K562 (cell line): ENCODE data around the gene MYOC. TPM values are rescaled to one million over a fixed set of nuclear protein-coding genes. Genes with fewer than 3 reads are reported as not detected.
A peak's percentile ranks its signal among the peaks of the same experiment; 100 is the strongest.

Experiments used
- ATF7 ChIP-seq: fragments of 450-650 bp; IDR thresholded peaks from 2 replicates; pipeline ENCODE4 v1.7.1; 2014; ENCODE audit warnings: mild to moderate bottlenecking, moderate library complexity
- BACH1 ChIP-seq: fragments of 200-800 bp; sonication (Bioruptor generic); IDR thresholded peaks from 2 replicates; pipeline ENCODE4 v1.6.1; 2016; ENCODE audit warnings: missing genetic modification characterization, missing compliant biosample characterization
- BRCA1 ChIP-seq, 2 experiments: fragments of 450-650 bp in 1 of 2; sonication (generic) in 1 of 2; formaldehyde crosslinking in 1 of 2; IDR thresholded peaks; 2 replicates each; pipeline versions ENCODE4 v1.5.0 to v1.6.1; 2017 to 2020; ENCODE audit warnings: mild to moderate bottlenecking in 1 of 2, missing genetic modification reagents in 1 of 2
- C11orf30 ChIP-seq: fragments of 450-650 bp; IDR thresholded peaks from 2 replicates; pipeline ENCODE4 v1.6.1; 2016; ENCODE audit warnings: low read depth, mild to moderate bottlenecking
- CBFA2T3 ChIP-seq: fragments of 450-650 bp; IDR thresholded peaks from 2 replicates; pipeline ENCODE4 v1.6.1; 2017
- EGR1 ChIP-seq: fragments of 450-650 bp; conservative IDR thresholded peaks from 2 replicates; pipeline ENCODE4 v1.6.1; 2017; ENCODE audit warnings: mild to moderate bottlenecking
- ELF2 ChIP-seq: fragments of 250-450 bp; sonication (Bioruptor Pico); IDR thresholded peaks from 2 replicates; pipeline ENCODE4 v1.5.0; 2021; ENCODE audit warnings: mild to moderate bottlenecking
- FOXJ3 ChIP-seq: sonication (generic); formaldehyde crosslinking; IDR thresholded peaks from 2 replicates; pipeline ENCODE4 v1.4.0; 2020; ENCODE audit warnings: mild to moderate bottlenecking, missing genetic modification reagents
- HDAC2 ChIP-seq: fragments of 450-650 bp; IDR thresholded peaks from 2 replicates; pipeline ENCODE4 v1.6.1; 2016; ENCODE audit warnings: mild to moderate bottlenecking
- HLTF ChIP-seq: fragments of 450-650 bp; IDR thresholded peaks from 2 replicates; pipeline ENCODE4 v1.6.1; 2016
- KDM5B ChIP-seq: fragments of 200-600 bp; sonication (generic); IDR thresholded peaks from 2 replicates; pipeline ENCODE4 v1.6.1; 2012; ENCODE audit warnings: low read depth, mild to moderate bottlenecking, moderate library complexity, low read length, control low read depth, inconsistent platforms; ENCODE audit not compliant: insufficient replicate concordance
- MAFG ChIP-seq: fragments of 450-650 bp; conservative IDR thresholded peaks from 2 replicates; pipeline ENCODE4 v1.6.1; 2016; ENCODE audit warnings: missing genetic modification characterization, missing compliant biosample characterization
- MYC ChIP-seq, 2 experiments: fragments of 250-450 bp in 1 of 2; sonication (Bioruptor Pico) in 1 of 2; IDR thresholded peaks; 2 replicates each; pipeline versions ENCODE4 v1.5.1 to v1.6.1; 2012 to 2021; ENCODE audit warnings: low read depth in 2 of 2, borderline replicate concordance in 1 of 2, improper control_type of control experiment in 1 of 2, low read length in 1 of 2, mild to moderate bottlenecking in 1 of 2, moderate library complexity in 1 of 2
- MYNN ChIP-seq, 2 experiments: sonication (generic); formaldehyde crosslinking in 1 of 2; IDR thresholded peaks; 2 replicates each; pipeline versions ENCODE4 v1.5.0 to v1.6.1; 2016 to 2020; ENCODE audit warnings: antibody characterized with exemption in 1 of 2, missing genetic modification reagents in 1 of 2
- NBN ChIP-seq: fragments of 450-650 bp; IDR thresholded peaks from 2 replicates; pipeline ENCODE4 v1.6.1; 2016; ENCODE audit warnings: low read depth, mild to moderate bottlenecking
- NELFE ChIP-seq: IDR thresholded peaks from 2 replicates; pipeline ENCODE4 v1.6.1; 2011; ENCODE audit warnings: mild to moderate bottlenecking; ENCODE audit not compliant: insufficient read depth, insufficient read length
- NFIC ChIP-seq: fragments of 450-650 bp; IDR thresholded peaks from 2 replicates; pipeline ENCODE4 v1.6.1; 2017; ENCODE audit warnings: mild to moderate bottlenecking, inconsistent platforms
- NUFIP1 ChIP-seq: fragments of 450-650 bp; IDR thresholded peaks from 2 replicates; pipeline ENCODE4 v1.6.1; 2018; ENCODE audit not compliant: partially characterized antibody
- PCBP2 ChIP-seq: fragments of 200-400 bp; formaldehyde crosslinking; IDR thresholded peaks from 2 replicates; pipeline ENCODE4 v1.6.1; 2018; ENCODE audit warnings: low read length, low read depth, mild to moderate bottlenecking, moderate library complexity; ENCODE audit not compliant: poor library complexity, severe bottlenecking
- POLR2H ChIP-seq: IDR thresholded peaks from 2 replicates; pipeline ENCODE4 v1.6.1; 2016; ENCODE audit warnings: missing genetic modification characterization, low read depth, mild to moderate bottlenecking, control low read depth, missing compliant biosample characterization, moderate library complexity
- PPARD ChIP-seq: fragments of 250-450 bp; sonication (Bioruptor Pico); IDR thresholded peaks from 2 replicates; pipeline ENCODE4 v1.8.0; 2022; ENCODE audit warnings: inconsistent platforms, mild to moderate bottlenecking, moderate library complexity
- RBM34 ChIP-seq: fragments of 200-400 bp; formaldehyde crosslinking; IDR thresholded peaks from 2 replicates; pipeline ENCODE4 v1.6.1; 2018; ENCODE audit warnings: low read length, borderline replicate concordance; ENCODE audit not compliant: insufficient read depth
- SAP30 ChIP-seq: fragments of 200-600 bp; sonication (generic); IDR thresholded peaks from 2 replicates; pipeline ENCODE4 v1.6.1; 2012; ENCODE audit warnings: borderline replicate concordance, low read depth, mild to moderate bottlenecking, moderate library complexity, low read length, control low read depth, inconsistent platforms; ENCODE audit not compliant: insufficient read depth, poor library complexity, severe bottlenecking
- SIN3A ChIP-seq, 2 experiments: fragments of 150-350 bp in 1 of 2; IDR thresholded peaks; 2 replicates each; pipeline ENCODE4 v1.6.1; 2011 to 2016; ENCODE audit warnings: borderline replicate concordance in 2 of 2, low read depth in 2 of 2, low read length in 2 of 2, mild to moderate bottlenecking in 2 of 2, moderate library complexity in 2 of 2; ENCODE audit not compliant: control insufficient read depth in 1 of 2
- SMARCB1 ChIP-seq: IDR thresholded peaks from 2 replicates; pipeline ENCODE4 v1.6.1; 2011; ENCODE audit warnings: improper control_type of control experiment, low read depth; ENCODE audit not compliant: insufficient read length
- SMC3 ChIP-seq: conservative IDR thresholded peaks from 2 replicates; pipeline ENCODE4 v1.6.1; 2011; ENCODE audit warnings: low read depth, low read length, improper control_type of control experiment; ENCODE audit not compliant: insufficient read depth
- TAF7 ChIP-seq: fragments of 450-650 bp; IDR thresholded peaks from 2 replicates; pipeline ENCODE4 v1.6.1; 2016; ENCODE audit warnings: missing genetic modification characterization, missing compliant biosample characterization
- TEAD1 ChIP-seq, 2 experiments: fragments of 450-650 bp in 1 of 2; sonication (generic) in 1 of 2; formaldehyde crosslinking; IDR thresholded peaks; 2 replicates each; pipeline versions ENCODE4 v1.4.0 to v1.8.0; 2020 to 2022; ENCODE audit warnings: mild to moderate bottlenecking in 2 of 2, missing genetic modification reagents in 1 of 2
- ZFP1 ChIP-seq: fragments of 450-650 bp; formaldehyde crosslinking; IDR thresholded peaks from 2 replicates; pipeline ENCODE4 v1.4.0; 2020; ENCODE audit warnings: mild to moderate bottlenecking, mixed read lengths
- ZNF316 ChIP-seq: fragments of 450-650 bp; IDR thresholded peaks from 2 replicates; pipeline ENCODE4 v1.6.1; 2016
- ZNF699 ChIP-seq: fragments of 250-450 bp; sonication (Bioruptor Pico); IDR thresholded peaks from 2 replicates; pipeline ENCODE4 v1.8.0; 2021; ENCODE audit warnings: mild to moderate bottlenecking, moderate library complexity; ENCODE audit not compliant: insufficient replicate concordance
- polyA plus RNA-seq, 8 experiments: library from polyadenylated mRNA; depleted of rRNA in 4 of 8; stranded (reverse) in 5 of 8; unstranded in 3 of 8; fragments of >200 nt; fragmentation: Nextera tagmentation in 2 of 8; fragmentation: Illumina TruSeq in 1 of 8; extraction: Ambion mirVana in 2 of 8; extraction: Trizol in 1 of 8; gene quantifications; 2 replicates each; pipeline versions ENCODE4 v1.2.1 to v1.2.3, GENCODE V29; 2011 to 2014; ENCODE audit warnings: inconsistent platforms in 1 of 8, missing spikeins in 1 of 8
- total RNA-seq, 7 experiments: library from RNA; depleted of rRNA in 6 of 7; stranded (reverse); fragments of >200 nt in 6 of 7; fragmentation: Illumina TruSeq in 2 of 7; extraction: Trizol in 2 of 7; gene quantifications; 2 replicates each; pipeline versions ENCODE4 v1.2.1 to v1.2.3, GENCODE V29; 2011 to 2021; ENCODE audit warnings: low replicate concordance in 1 of 7
- TF ChIP-seq, protein P1 (sequence below), 2 experiments: fragments of 450-650 bp; IDR thresholded peaks; 2 replicates each; pipeline ENCODE4 v1.6.1; 2016

MYOC gene
- total and polyA plus RNA-seq, 9 of the 15 experiments (the other 6 are each of a cell fraction or from before 2014, with no cell fraction given): not detected

DNA sequence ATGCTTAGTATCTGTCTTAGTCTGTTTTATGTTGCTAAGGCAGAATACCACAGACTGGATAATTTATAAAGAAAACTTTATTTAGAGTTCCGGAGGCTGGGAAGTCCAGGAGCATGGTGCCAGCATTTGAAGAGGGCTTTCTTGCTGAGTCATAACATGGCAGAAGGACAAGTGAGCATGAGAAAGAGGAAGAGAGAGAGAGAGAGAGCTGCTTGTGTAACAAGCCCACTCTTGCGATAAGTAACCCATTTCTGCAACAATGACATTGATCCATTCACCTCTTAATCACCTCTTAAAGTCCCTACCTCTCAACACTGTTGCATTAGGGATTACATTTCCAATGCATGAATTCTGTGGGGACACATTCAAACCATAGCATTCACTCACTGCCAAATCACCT lies 42.1 kb downstream of the MYOC start (continued):
- TF ChIP-seq SIN3A (IDR thresholded peaks at IDR 0.05; ENCODE audit: borderline replicate concordance in 2 of 2, control insufficient read depth in 1 of 2, low read depth in 2 of 2, low read length in 2 of 2) (no peak), C11orf30 (peak; percentile 49; the same call in 1 of the 2 replicates), TAF7 (tag) (no peak), MAFG (peak; percentile 74), BRCA1 (IDR thresholded peaks at IDR 0.05) (no peak), BRCA1 (CRISPR knock-in tag; IDR thresholded peaks at IDR 0.05) (no peak), ZNF699 (CRISPR knock-in tag) (no peak), NELFE (no peak), SAP30 (no peak), NFIC (no peak), KDM5B (no peak), MYNN (IDR thresholded peaks at IDR 0.05) (no peak), MYNN (CRISPR knock-in tag; IDR thresholded peaks at IDR 0.05) (no peak), MYC (IDR thresholded peaks at IDR 0.05; ENCODE audit: low read depth, low read length) (no peak), MYC (CRISPR knock-in tag; IDR thresholded peaks at IDR 0.05; ENCODE audit: borderline replicate concordance, low read depth) (no peak), HDAC2 (no peak), TEAD1 (CRISPR knock-in tag; IDR thresholded peaks at IDR 0.05) (no peak), PPARD (CRISPR knock-in tag) (no peak), POLR2H (tag) (no peak), ZNF316 (peak; percentile 62), ATF7 (no peak), SMC3 (no peak), NUFIP1 (no peak), HLTF (no peak), ELF2 (no peak), RBM34 (no peak), FOXJ3 (CRISPR knock-in tag) (no peak), CBFA2T3 (no peak), ZFP1 (CRISPR knock-in tag) (no peak), SMARCB1 (no peak), NBN (no peak), EGR1 (no peak), PCBP2 (no peak), BACH1 (peak; percentile 52; the same call in 1 of the 2 replicates)
- TF ChIP-seq, protein P1, sequence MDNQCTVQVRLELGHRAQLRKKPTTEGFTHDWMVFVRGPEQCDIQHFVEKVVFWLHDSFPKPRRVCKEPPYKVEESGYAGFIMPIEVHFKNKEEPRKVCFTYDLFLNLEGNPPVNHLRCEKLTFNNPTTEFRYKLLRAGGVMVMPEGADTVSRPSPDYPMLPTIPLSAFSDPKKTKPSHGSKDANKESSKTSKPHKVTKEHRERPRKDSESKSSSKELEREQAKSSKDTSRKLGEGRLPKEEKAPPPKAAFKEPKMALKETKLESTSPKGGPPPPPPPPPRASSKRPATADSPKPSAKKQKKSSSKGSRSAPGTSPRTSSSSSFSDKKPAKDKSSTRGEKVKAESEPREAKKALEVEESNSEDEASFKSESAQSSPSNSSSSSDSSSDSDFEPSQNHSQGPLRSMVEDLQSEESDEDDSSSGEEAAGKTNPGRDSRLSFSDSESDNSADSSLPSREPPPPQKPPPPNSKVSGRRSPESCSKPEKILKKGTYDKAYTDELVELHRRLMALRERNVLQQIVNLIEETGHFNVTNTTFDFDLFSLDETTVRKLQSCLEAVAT (IDR thresholded peaks at IDR 0.05): no peak
